A673 (cell line): ENCODE measurements around the gene MPDZ. TPM values are rescaled to one million over a fixed set of nuclear protein-coding genes. Genes with fewer than 3 reads are reported as not detected.

ENCODE experiments used
- BruUV-seq: library from RNA; stranded (reverse); fragments of 400-500 nt; replicated peaks from 2 replicates; lab custom pipeline; 2021; lab: Mats Ljungman, UMichigan
- CTCF ChIA-PET: fragments of 300-600 bp; sonication (Branson Sonifier 250); formaldehyde crosslinking; loops from one replicate; lab custom pipeline; 2022; ENCODE audit warnings: antibody characterized with exemption; lab: Charles Lee
- POLR2A ChIA-PET: fragments of 300-600 bp; sonication (Branson Sonifier 250); formaldehyde crosslinking; loops from one replicate; lab custom pipeline; 2022; ENCODE audit warnings: antibody characterized with exemption; ENCODE audit not compliant: low non-redundant PET; lab: Charles Lee
- DNase-seq: peaks from one replicate; pipeline ENCODE4 v3.0.0-alpha.2; 2015; ENCODE audit warnings: low spot score
- H3K27ac ChIP-seq: fragments of 200-600 bp; sonication (generic); 2 replicates; pipeline ENCODE4 v1.5.1; 2016; ENCODE audit warnings: mixed run types, low read depth, mild to moderate bottlenecking, mixed read lengths, antibody characterized with exemption, low read length; ENCODE audit not compliant: poor library complexity, severe bottlenecking
- H3K27me3 ChIP-seq: fragments of 200-600 bp; sonication (generic); replicated peaks from 2 replicates; pipeline ENCODE4 v1.6.1; 2017; ENCODE audit warnings: mixed run types, low read depth, mild to moderate bottlenecking, mixed read lengths, antibody characterized with exemption, low read length; ENCODE audit not compliant: insufficient read depth, poor library complexity
- H3K36me3 ChIP-seq: fragments of 200-600 bp; sonication (generic); 2 replicates; pipeline ENCODE4 v1.6.1; 2016; ENCODE audit warnings: mixed run types, mild to moderate bottlenecking, mixed read lengths, antibody characterized with exemption, low read length; ENCODE audit not compliant: insufficient read depth, poor library complexity, severe bottlenecking
- H3K4me1 ChIP-seq: fragments of 200-600 bp; sonication (generic); 2 replicates; pipeline ENCODE4 v1.6.1; 2017; ENCODE audit warnings: mixed run types, mild to moderate bottlenecking, mixed read lengths, antibody characterized with exemption, low read length; ENCODE audit not compliant: insufficient read depth, poor library complexity, severe bottlenecking
- H3K4me3 ChIP-seq: fragments of 200-600 bp; sonication (generic); 2 replicates; pipeline ENCODE4 v1.5.1; 2016; ENCODE audit warnings: low read depth, mixed run types, mild to moderate bottlenecking, mixed read lengths, low read length; ENCODE audit not compliant: poor library complexity, severe bottlenecking
- H3K9me3 ChIP-seq: fragments of 200-600 bp; sonication (generic); 2 replicates; pipeline ENCODE4 v1.6.1; 2016; ENCODE audit warnings: mixed run types, low read depth, mild to moderate bottlenecking, mixed read lengths, antibody characterized with exemption, low read length; ENCODE audit not compliant: poor library complexity, severe bottlenecking
- EZH2 ChIP-seq: fragments of 200-600 bp; sonication (generic); IDR thresholded peaks from 2 replicates; pipeline ENCODE4 v1.6.1; 2017; ENCODE audit warnings: borderline replicate concordance, low read depth, mild to moderate bottlenecking, mixed read lengths, antibody characterized with exemption, low read length; ENCODE audit not compliant: poor library complexity, severe bottlenecking
- intact Hi-C: fragments of 100-400 bp; cut with micrococcal nuclease; formaldehyde crosslinking; loops from one replicate; pipeline ENCODE4 v1.10.0; 2022; ENCODE audit not compliant: unreplicated experiment
- total RNA-seq: library from RNA; stranded (reverse); gene quantifications from 2 replicates; pipeline ENCODE4 v1.2.3, GENCODE V29; 2021
- TF ChIP-seq, protein P1 (sequence below): fragments of 300-800, 200-600 bp; sonication (generic); conservative IDR thresholded peaks from 2 replicates; pipeline ENCODE4 v1.5.1; 2017; ENCODE audit warnings: low read depth, mild to moderate bottlenecking, antibody characterized with exemption, low read length, moderate library complexity, mixed read lengths

The MPDZ gene
- total RNA-seq, 1 experiment from 2014 or later = 35.1 TPM

DNA sequence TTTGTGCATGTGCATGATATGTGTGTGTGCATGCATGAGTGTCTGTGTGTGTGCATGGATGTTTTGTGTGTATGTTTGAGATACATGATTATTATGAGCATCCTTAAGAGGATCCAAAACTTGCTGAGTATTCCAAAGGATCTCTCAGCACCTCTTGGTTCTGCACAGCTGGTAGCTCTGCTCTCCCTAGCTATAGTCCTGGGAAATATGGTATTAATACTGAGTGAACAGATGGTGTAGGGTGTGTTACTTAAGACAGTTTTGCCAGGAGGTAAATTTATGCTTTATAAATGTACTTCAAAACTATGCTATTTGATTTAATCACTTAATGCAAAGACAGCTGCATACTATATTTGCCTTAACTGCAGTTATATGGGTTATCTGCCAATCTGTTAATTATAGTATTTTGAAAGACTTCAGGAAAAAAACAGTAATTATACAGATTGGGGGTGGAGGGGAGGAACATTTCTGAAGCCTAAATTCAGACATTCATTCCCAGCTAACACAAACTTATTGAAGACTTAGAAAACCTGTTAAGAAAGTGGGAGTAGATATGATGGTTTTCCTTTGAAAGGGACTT, 215.5 kb downstream of the MPDZ start:
- ChIA-PET CTCF (no interaction called here), POLR2A (interaction anchor here (0.6 kb wide), 1 partner anchor 338 kb away, joined by 5 read pairs; no protein-coding TSS in a partner anchor)
- Histone ChIP-seq H3K36me3 (no peaks in the 10 kb centered on the region), H3K27me3 (peaks cover 6% of the 10 kb centered on the region), H3K4me3 (no peak overlapping the region), H3K9me3 (no peaks in the 10 kb centered on the region), H3K4me1 (peaks cover 14% of the 10 kb centered on the region), H3K27ac (no peak overlapping the region)
- intact Hi-C loops = no loop called here
- DNase-seq = no peak
- TF ChIP-seq, protein P1, sequence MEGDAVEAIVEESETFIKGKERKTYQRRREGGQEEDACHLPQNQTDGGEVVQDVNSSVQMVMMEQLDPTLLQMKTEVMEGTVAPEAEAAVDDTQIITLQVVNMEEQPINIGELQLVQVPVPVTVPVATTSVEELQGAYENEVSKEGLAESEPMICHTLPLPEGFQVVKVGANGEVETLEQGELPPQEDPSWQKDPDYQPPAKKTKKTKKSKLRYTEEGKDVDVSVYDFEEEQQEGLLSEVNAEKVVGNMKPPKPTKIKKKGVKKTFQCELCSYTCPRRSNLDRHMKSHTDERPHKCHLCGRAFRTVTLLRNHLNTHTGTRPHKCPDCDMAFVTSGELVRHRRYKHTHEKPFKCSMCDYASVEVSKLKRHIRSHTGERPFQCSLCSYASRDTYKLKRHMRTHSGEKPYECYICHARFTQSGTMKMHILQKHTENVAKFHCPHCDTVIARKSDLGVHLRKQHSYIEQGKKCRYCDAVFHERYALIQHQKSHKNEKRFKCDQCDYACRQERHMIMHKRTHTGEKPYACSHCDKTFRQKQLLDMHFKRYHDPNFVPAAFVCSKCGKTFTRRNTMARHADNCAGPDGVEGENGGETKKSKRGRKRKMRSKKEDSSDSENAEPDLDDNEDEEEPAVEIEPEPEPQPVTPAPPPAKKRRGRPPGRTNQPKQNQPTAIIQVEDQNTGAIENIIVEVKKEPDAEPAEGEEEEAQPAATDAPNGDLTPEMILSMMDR = no peak
- TF ChIP-seq EZH2 = no peak
- BruUV-seq = no TSS peak

DNA sequence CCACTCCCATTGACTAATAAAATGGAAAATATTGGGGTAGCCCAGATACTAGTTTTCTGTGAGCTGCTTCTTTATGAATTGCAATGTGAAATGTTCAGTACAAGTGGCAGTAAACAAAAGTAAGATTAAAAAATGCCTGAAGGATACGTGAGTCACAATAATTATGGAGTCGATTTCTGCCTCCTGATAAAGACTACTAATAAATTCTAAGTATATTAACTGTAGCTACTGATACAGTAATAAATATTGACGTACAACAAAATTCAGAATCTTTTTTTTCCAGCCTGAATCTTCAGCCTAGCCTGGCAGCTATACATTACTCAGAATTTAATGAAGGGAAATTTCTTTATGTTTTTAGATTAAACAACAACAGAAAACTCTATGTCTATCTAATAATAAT, 218.1 kb downstream of the MPDZ start:
- no peaks in the 10 kb centered on the region for H3K36me3 ChIP-seq
- CTCF ChIA-PET = interaction anchor here (0.7 kb wide), 1 partner anchor 342 kb away, joined by 3 read pairs; no protein-coding TSS in a partner anchor
- H3K4me3 ChIP-seq = no peak overlapping the region
- no peak for DNase-seq
- no peaks in the 10 kb centered on the region for H3K9me3 ChIP-seq
- BruUV-seq = no TSS peak
- POLR2A ChIA-PET = no interaction called here
- TF ChIP-seq, protein P1 = no peak
- TF ChIP-seq EZH2 = no peak
- H3K27me3 ChIP-seq = peaks cover 6% of the 10 kb centered on the region
- H3K4me1 ChIP-seq = peaks cover 14% of the 10 kb centered on the region
- intact Hi-C loops = no loop called here
- H3K27ac ChIP-seq = no peak overlapping the region
